ENCODE results near the gene UBL5. TPM values are rescaled to one million over a fixed set of nuclear protein-coding genes. Genes with fewer than 3 reads are reported as not detected.

UBL5 gene
- total RNA-seq, 1 experiment from 2014 or later = 345 TPM

GRCh38 chr19:9856609-9857008, 28.9 kb downstream of the UBL5 start:
- Histone ChIP-seq H3K4me1 (no peaks in the 10 kb centered on the region), H3K9me3 (no peaks in the 10 kb centered on the region), H3K36me3 (ENCODE audit: control insufficient read depth, insufficient read depth, low read length) (no peaks in the 10 kb centered on the region), H3K27me3 (replicated peaks; ENCODE audit: control insufficient read depth, insufficient read depth, low read length) (no peaks in the 10 kb centered on the region), H3K4me3 (ENCODE audit: low read depth, low read length) (no peak overlapping the region)
- no peak for TF ChIP-seq CTCF (IDR thresholded peaks at IDR 0.05; ENCODE audit: insufficient read depth in 1 of 2, low read depth in 1 of 2, low read length in 1 of 2, severe bottlenecking in 1 of 2, unreplicated experiment in 1 of 2)
- ChIA-PET POLR2A (interaction anchor here (0.7 kb wide), 1 partner anchor 272 kb away, joined by 3 read pairs; the partner anchor contains the start of gene ZNF121), CTCF (no interaction called here)
- Mint-ChIP-seq H3K36me3 (ENCODE audit: insufficient read depth, unreplicated experiment) (peaks cover 7% of the 10 kb centered on the region), H3K27me3 (ENCODE audit: insufficient read depth, unreplicated experiment) (no peaks in the 10 kb centered on the region), H3K4me1 (ENCODE audit: low read depth, unreplicated experiment) (no peaks in the 10 kb centered on the region), H3K4me3 (ENCODE audit: unreplicated experiment) (no peak overlapping the region), H3K27ac (ENCODE audit: unreplicated experiment) (no peak overlapping the region), H3K9me3 (ENCODE audit: unreplicated experiment) (peaks cover 10% of the 10 kb centered on the region)
- intact Hi-C loops (cut with micrococcal nuclease; ENCODE audit: unreplicated experiment) = no loop called here
- no TSS peak for BruUV-seq (replicated peaks)
- DNase-seq = no peak

GRCh38 chr19:9857076-9857721, 29.5 kb downstream of the UBL5 start:
- no TSS peak for BruUV-seq (replicated peaks)
- no peak for TF ChIP-seq CTCF (IDR thresholded peaks at IDR 0.05; ENCODE audit: insufficient read depth in 1 of 2, low read depth in 1 of 2, low read length in 1 of 2, severe bottlenecking in 1 of 2, unreplicated experiment in 1 of 2)
- Mint-ChIP-seq H3K36me3 (ENCODE audit: insufficient read depth, unreplicated experiment) (peaks cover 7% of the 10 kb centered on the region), H3K27me3 (ENCODE audit: insufficient read depth, unreplicated experiment) (peaks cover 3% of the 10 kb centered on the region), H3K4me1 (ENCODE audit: low read depth, unreplicated experiment) (no peaks in the 10 kb centered on the region), H3K27ac (ENCODE audit: unreplicated experiment) (no peak overlapping the region), H3K4me3 (ENCODE audit: unreplicated experiment) (no peak overlapping the region), H3K9me3 (ENCODE audit: unreplicated experiment) (peaks cover 10% of the 10 kb centered on the region)
- H3K4me1 ChIP-seq = no peaks in the 10 kb centered on the region
- H3K9me3 ChIP-seq = no peaks in the 10 kb centered on the region
- H3K4me3 ChIP-seq (ENCODE audit: low read depth, low read length) = no peak overlapping the region
- no peaks in the 10 kb centered on the region for H3K36me3 ChIP-seq (ENCODE audit: control insufficient read depth, insufficient read depth, low read length)
- CTCF ChIA-PET = no interaction called here
- H3K27me3 ChIP-seq (replicated peaks; ENCODE audit: control insufficient read depth, insufficient read depth, low read length) = no peaks in the 10 kb centered on the region
- POLR2A ChIA-PET = interaction anchor here (0.7 kb wide), 1 partner anchor 273 kb away, joined by 3 read pairs; the partner anchor contains the start of gene ZNF121
- no peak for DNase-seq
- intact Hi-C loops (cut with micrococcal nuclease; ENCODE audit: unreplicated experiment) = no loop called here

DNA sequence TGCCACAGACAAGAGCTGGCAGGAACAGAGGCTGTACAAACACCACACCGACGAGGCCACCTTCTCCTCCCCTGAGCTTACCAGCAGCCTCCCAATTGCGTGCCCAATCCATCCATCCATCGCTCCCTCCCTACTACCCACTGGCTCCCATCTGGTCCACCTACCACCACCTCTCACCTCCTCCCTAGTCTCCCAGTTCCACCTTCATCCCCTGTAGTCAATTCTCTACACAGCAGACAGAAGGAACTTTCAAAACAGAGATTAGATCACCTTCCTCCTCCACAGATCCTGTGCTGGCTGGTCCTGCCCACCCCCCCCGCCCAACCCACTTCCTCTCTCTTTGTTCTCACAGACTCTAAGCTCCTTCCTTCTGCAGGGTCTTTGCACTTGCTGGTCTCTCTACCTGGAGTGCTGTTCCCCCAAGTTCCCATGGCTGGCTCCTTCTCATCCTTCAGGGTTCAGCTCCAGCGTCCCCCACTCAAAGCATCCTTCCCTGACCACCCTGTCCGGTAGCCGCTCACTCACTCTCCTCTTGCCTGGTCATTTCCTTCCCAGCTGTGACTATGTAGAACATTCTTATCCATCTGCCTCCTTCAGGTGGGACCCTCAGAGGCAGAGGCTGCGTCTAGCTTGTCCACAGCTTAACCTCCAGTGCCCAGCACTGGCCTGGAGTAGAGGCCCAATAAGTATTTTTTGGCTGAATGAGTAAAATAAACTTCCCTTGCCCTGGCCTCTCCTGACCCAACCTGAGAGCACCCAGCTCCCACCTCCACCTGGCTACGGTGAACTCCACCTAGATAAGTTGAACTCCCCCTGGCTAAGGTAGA, 30.4 kb downstream of the UBL5 start:
- no peak for TF ChIP-seq CTCF (IDR thresholded peaks at IDR 0.05; ENCODE audit: insufficient read depth in 1 of 2, low read depth in 1 of 2, low read length in 1 of 2, severe bottlenecking in 1 of 2, unreplicated experiment in 1 of 2)
- H3K9me3 ChIP-seq = no peaks in the 10 kb centered on the region
- H3K27ac Mint-ChIP-seq (ENCODE audit: unreplicated experiment) = no peak overlapping the region
- no peaks in the 10 kb centered on the region for H3K4me1 Mint-ChIP-seq (ENCODE audit: low read depth, unreplicated experiment)
- peaks cover 10% of the 10 kb centered on the region for H3K9me3 Mint-ChIP-seq (ENCODE audit: unreplicated experiment)
- no TSS peak for BruUV-seq (replicated peaks)
- no peak overlapping the region for H3K4me3 ChIP-seq (ENCODE audit: low read depth, low read length)
- CTCF ChIA-PET = no interaction called here
- H3K36me3 Mint-ChIP-seq (ENCODE audit: insufficient read depth, unreplicated experiment) = peaks cover 7% of the 10 kb centered on the region
- no peaks in the 10 kb centered on the region for H3K36me3 ChIP-seq (ENCODE audit: control insufficient read depth, insufficient read depth, low read length)
- H3K4me1 ChIP-seq = no peaks in the 10 kb centered on the region
- POLR2A ChIA-PET = no interaction called here
- no peak overlapping the region for H3K4me3 Mint-ChIP-seq (ENCODE audit: unreplicated experiment)
- no peak for DNase-seq
- no peaks in the 10 kb centered on the region for H3K27me3 ChIP-seq (replicated peaks; ENCODE audit: control insufficient read depth, insufficient read depth, low read length)
- intact Hi-C loops (cut with micrococcal nuclease; ENCODE audit: unreplicated experiment) = no loop called here
- peaks cover 3% of the 10 kb centered on the region for H3K27me3 Mint-ChIP-seq (ENCODE audit: insufficient read depth, unreplicated experiment)

Measured in Caco-2 (cell line).